HFF-Myc (cell line): ENCODE results near the gene CLDN15.
"Not testable (repeated sequence)": the region's sequence is repeated elsewhere in the genome, so short reads cannot be mapped to it uniquely, and the experiment has no call there.

Experiments
- DNase-seq: peaks from one replicate; pipeline ENCODE4 v3.0.0-alpha.2; 2011; ENCODE audit warnings: low read depth; ENCODE audit errors: extremely low read depth
- H3K4me3 ChIP-seq: replicated peaks from 2 replicates; pipeline ENCODE4 v1.5.1; 2011; ENCODE audit warnings: low read depth, mild to moderate bottlenecking, control low read depth, low read length
- CTCF ChIP-seq: IDR thresholded peaks from 2 replicates; pipeline ENCODE4 v1.5.1; 2012; ENCODE audit warnings: mild to moderate bottlenecking, low read depth, low read length, control low read depth; ENCODE audit errors: missing control alignments

CLDN15 gene

GRCh38 chr7:101237206-101238067 lies at the start of gene CLDN15:
Gene CLDN15, minus strand, starts transcription at chr7:101237802. Its CDS starts 221 bp downstream, at chr7:101237581.
- DNase-seq, result no peak
- TF ChIP-seq CTCF, result no peak
- H3K4me3 ChIP-seq, result no peak within 1 kb of the TSS

GRCh38 chr7:101287032-101287431 lies 49.4 kb upstream of the CLDN15 start:
- H3K4me3 ChIP-seq, result no peak overlapping the region
- DNase-seq, result no peak
- no peak for TF ChIP-seq CTCF

GRCh38 chr7:101285880-101286279 lies 48.3 kb upstream of the CLDN15 start:
- DNase-seq, result not testable (repeated sequence)

GRCh38 chr7:101285171-101285570 lies 47.6 kb upstream of the CLDN15 start:
- H3K4me3 ChIP-seq, result no peak overlapping the region
- no peak for TF ChIP-seq CTCF
- no peak for DNase-seq

More at GRCh38 chr7:101285880-101286279, 48.3 kb upstream of the CLDN15 start:
- not testable (repeated sequence) for H3K4me3 ChIP-seq

- not testable (repeated sequence) for H3K4me3 ChIP-seq, DNase-seq
Observed at GRCh38 chr7:101280912-101281311, 43.3 kb upstream of the CLDN15 start.

GRCh38 chr7:101278461-101279292 lies 41.1 kb upstream of the CLDN15 start:
- no peak for DNase-seq
- no peak for TF ChIP-seq CTCF
- H3K4me3 ChIP-seq, result no peak overlapping the region

GRCh38 chr7:101277155-101277554 lies 39.6 kb upstream of the CLDN15 start:
- H3K4me3 ChIP-seq, result no peak overlapping the region
- DNase-seq, result no peak
- TF ChIP-seq CTCF, result no peak
